NK-92 (cell line): ENCODE measurements around the gene ITGB6.
"Not testable (repeated sequence)": the region's sequence is repeated elsewhere in the genome, so short reads cannot be mapped to it uniquely, and the experiment has no call there.

Source experiments
- DNase-seq: peaks from one replicate; lab custom pipeline; 2025; ENCODE audit not compliant: unreplicated experiment; lab: John Stamatoyannopoulos, UW

The ITGB6 gene

DNA sequence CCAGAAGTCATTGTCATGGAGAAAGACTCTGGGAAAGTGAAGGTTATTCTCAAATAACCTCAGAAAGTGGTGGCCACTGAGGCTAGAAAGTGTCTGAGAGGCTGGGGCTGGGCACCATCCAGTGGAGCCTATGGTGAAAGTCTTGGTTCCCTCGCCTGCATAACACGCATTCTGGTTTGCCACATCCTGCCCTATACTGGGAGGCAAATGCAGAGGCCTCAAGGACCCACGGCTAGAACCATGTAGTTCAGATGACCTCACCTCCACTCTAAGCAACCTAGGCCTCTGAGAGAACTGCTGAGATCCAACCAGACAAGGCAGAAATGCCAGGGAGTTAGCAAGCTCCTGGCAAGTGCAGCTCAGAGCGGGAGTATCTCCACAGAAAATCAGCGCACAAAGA, 5.1 kb downstream of the ITGB6 start:
- DNase-seq = no peak

- DNase-seq = no peak
These were observed 5.7 kb downstream of the ITGB6 start for GRCh38 chr2:160194351-160194750.

GRCh38 chr2:160181146-160181836, 18.8 kb downstream of the ITGB6 start:
- DNase-seq = not testable (repeated sequence)

DNA sequence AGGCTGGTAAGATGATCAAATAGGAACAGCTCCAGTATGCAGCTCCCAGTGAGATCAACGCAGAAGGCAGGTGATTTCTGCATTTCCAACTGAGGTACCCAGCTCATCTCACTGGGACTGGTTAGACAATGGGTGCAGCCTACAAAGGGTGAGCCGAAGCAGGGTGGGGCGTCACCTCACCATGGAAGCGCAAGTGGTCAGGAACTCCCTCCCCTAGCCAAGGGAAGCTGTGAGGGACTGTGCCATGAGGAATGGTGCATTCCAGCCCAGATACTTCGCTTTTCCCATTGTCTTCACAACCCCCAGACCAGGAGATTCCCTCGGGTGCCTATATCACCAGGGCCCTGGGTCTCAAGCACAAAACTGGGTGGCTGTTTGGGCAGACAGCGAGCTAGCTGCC, 19.4 kb downstream of the ITGB6 start:
- not testable (repeated sequence) for DNase-seq

DNA sequence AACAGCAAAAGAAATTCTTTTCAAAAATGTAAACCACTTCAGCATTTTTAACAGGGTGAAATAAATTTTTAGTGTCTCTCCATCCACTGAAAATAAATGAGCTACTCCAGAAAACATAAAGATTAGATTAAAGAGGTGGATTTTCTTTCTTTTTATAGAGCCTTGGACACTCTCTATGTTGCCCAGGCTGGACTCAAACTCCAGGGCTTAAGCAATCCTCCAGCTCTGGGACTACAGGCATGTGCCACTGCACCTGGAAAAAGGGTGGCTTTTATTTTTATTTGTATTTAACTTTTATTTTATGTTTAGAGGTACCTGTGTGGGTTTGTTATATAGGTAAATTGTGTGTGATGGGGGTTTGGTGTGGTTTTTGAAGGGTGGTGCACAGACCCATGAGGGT, 19.9 kb downstream of the ITGB6 start:
- no peak for DNase-seq

DNA sequence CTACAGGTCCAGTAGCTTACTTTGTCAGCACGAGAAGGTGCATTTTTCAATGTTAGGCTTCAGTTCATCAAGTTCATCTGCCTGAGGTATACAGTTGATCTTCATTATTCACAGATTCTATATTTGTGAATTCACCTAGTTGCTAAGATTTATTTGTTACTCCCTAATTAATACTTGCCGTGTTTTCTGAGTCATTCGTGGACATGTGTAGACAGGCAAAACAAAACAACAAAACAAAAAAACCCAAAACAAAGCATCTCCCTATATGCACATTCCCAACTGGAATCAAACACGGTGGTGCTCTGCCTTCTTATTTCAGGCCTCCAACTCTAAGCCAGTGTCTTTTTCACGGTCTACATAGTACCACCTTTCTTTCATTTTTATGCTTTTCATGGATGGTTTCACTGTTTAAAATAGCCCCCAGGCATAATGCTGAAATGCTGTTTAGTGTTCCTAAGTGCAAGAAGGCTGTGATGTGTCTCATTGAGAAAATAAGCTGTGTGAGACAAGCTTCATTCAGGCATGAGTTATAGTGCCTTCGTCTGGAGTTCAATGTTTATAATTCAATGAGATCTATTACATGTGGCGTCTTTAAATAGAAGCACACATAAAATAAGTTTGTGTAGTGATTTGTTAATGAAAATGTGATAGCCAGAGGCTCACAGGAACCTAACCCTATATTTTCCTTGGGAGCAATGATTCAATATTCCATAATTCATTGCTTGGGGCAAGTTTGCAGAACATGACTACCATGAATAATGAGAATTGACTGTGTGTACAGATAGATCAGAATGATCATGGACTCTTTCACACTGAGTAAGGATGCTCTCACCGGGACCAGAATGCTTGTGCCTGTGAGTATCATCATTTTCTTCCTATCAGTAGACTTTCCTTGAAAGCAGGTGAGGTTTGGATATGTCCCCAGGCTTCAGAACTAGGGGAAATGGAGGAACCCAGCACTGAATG, 24.6 kb downstream of the ITGB6 start:
- no peak for DNase-seq

- no peak for DNase-seq
These were observed 25.8 kb downstream of the ITGB6 start for GRCh38 chr2:160174322-160174721.

GRCh38 chr2:160169988-160170387, 30.1 kb downstream of the ITGB6 start:
- no peak for DNase-seq

- DNase-seq = no peak
These were observed 30.6 kb downstream of the ITGB6 start for GRCh38 chr2:160169471-160169870.

DNA sequence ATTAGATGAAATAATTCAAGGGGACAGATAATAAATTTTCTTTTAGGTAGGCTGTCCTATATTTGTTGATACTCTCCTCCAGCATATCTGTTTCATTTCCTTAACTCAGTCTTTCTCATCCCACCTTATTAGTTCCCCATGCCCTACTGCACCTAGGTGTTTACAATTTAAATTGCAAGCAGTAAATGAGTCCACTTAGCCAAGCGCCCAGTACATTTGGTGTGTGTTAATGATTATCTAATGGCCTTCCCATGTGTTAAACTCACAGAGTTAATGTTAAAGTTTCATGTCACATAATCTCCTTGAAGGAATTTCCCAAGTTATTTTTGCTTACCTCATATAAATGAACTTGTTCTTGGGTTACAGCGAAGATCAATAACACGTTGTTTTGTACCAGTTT, 31.2 kb downstream of the ITGB6 start:
- no peak for DNase-seq

DNA sequence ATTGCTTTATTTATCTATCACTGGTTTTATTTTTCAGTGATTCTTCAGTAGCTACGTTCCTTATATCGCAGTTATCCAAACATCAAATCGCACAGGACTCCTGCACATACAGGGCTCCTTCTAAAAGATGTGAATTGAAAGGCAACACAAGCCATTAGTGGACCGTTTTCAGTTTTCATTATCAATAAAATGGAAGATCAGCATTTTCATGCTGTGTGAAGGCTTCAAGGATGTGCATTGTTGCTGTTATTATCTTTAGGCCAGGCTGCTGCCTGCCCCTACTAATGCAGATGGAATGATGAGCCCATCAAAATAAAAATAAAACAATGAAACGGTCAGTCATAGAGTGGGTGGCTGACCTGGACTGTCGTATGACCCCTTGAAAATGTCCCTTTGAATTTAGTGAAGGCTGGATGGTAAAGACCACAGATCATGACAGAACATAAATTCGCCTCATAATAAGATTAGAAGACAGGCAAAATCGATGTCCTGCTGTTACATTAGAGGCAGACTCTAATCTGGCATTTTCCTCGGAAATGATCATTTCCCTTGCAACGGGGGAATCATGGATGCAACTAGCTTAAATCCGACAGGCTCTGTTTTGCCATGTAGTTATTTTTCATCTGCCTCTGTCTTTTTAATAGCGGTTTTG, 32.9 kb downstream of the ITGB6 start:
- no peak for DNase-seq

DNA sequence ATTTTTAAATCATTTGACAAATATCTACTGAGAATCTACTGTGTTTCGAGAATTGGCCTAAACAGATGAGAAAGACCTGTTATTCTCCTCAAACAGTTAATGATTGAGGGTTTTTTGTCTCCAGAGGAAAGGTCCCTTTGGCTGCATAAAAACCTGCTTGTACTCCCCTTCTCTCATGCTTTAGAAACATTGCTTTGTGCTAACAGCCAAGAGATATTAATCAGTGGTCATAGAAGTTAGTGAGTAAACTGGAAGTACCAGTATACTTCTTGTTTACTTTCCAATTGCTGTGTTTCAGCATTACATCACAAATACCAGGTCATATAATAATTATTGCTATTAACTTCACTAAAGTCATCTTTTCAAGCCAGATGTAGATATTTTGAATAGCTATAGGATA, 34.1 kb downstream of the ITGB6 start:
- no peak for DNase-seq

DNA sequence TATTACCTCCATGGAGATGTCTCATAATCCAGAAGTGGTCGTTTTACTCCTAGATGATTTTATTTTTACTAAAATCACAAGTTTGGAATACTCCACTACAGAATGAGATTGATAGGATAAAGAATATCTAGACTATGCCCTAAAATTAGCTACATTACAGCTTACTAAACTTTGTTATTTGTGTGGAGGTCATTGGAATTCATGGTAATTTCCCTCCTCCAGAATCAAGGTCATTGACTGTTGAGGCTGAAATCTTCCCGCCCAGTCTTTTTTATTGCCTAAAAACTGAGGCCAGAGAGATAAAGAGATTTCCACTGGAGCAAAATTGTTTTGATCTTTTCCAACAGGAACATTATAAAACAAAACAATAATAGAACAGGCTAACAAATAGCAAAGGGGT, 35.0 kb downstream of the ITGB6 start:
- DNase-seq = no peak

DNA sequence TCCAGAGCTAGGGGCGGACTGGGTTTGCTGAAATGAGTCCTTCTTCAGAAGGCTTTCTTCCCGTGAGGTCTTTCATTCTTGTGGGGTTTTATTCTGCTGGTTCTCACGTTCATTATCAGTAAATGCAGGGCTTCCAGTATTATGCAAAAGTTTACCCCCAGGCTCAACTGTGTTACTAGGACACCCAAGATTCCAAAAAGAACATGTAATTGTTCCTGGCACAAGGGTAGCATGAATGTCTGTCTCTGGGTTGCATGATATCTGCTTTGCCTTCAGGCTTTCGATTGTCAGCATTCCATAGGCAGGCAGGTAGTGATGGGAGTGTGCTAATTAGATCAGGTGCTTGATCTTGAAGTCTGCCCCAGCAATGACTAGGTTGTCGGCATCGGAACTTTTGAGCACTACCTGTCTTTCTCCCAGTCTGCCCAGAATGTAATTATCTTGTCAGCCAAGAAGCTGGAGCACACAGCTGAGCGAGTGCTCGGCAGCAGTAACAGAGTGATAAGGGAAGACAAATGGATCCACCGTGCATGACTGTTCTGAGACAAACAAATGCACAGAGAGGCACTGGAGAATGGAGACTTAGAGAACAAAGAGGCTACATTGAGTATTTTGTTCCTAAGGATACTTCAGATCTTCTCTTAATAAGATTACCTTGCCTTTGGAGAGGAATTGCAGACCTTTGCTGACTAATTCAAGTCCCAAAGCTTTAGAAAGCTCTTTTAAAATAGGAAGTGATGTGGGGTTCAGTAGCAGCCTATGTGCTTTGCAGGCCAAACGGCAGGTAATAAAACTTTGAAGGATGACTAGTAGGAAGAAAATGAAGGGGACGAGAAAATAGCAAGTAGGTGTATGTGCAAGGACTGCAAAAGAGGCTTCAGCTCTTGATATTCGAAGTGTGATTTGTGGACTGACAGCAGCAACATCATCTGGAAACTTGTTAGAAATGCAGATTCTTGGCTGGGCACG, 41.9 kb downstream of the ITGB6 start:
- DNase-seq = no peak

- no peak for DNase-seq
These were observed 43.4 kb downstream of the ITGB6 start for GRCh38 chr2:160156665-160157064.

DNA sequence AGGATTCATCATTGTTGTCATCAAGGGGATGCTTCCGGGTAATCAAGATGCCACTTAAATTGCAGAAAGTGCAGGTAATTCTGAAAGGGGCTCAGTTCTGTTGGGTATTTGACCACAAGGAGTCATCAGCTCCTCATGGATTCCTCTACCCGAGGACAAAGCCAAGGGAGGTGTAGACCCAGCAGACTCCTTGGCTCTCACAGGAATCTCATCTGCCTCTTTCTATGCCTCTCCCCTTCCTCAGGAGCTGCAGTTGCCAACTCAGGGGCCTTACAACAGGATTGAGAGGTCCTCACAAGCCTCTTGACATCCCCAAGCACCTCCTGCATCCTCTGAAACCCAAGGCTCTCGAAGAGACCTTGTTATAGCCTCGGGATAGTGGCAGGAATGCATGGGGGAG, 44.0 kb downstream of the ITGB6 start:
- DNase-seq = no peak

DNA sequence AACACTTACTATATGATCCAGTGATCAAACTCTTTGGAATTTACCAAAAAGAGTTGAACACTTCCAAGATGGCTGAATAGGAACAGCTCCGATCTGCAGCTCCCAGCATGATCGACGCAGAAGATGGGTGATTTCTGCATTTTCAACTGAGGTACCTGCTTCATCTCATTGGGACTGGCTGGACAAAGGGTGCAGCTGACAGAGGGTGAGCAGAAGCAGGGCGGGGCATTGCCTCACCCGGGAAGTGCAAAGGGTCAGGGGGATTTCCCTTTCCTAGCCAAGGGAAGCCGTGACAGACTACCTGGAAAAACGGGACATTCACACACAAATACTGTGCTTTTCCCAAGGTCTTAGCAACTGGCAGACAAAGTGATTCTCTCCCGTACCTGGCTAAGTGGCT, 51.7 kb downstream of the ITGB6 start:
- DNase-seq = not testable (repeated sequence)

- DNase-seq = no peak
These were observed 54.6 kb downstream of the ITGB6 start for GRCh38 chr2:160145471-160145870.

GRCh38 chr2:160144280-160144990, 55.6 kb downstream of the ITGB6 start:
- DNase-seq = no peak

DNA sequence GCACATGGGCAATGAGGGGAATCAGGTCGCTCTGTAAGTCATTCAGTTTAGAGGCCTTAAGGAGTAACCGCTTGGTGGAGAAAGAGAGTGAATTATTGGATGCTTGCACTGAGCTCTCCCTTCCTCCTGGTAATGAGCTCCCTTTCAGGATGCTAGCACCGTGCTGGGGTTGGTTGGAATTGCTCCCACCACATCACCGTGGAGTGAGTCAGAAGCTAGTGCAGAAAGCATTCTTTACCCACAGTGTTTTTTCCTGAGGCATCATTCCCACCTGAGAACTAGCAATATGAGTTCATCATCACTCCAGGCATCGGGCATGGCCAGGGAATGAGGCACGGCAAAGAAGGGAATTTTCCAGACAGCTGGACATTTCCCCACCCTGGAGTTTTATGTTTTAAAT, 57.6 kb downstream of the ITGB6 start:
- no peak for DNase-seq
